H1 (cell line): Measurements from ENCODE around the gene CDH2. TPM values are rescaled to one million over a fixed set of nuclear protein-coding genes. Genes with fewer than 3 reads are reported as not detected.

Source experiments
- CTCF ChIA-PET: fragments of 300-600 bp; sonication (Branson Sonifier 250); formaldehyde crosslinking; loops from one replicate; lab custom pipeline; 2021; ENCODE audit not compliant: partially characterized antibody; lab: Charles Lee
- POLR2A ChIA-PET: fragments of 300-600 bp; sonication (Branson Sonifier 250); formaldehyde crosslinking; loops from one replicate; lab custom pipeline; 2021; ENCODE audit warnings: inconsistent platforms; ENCODE audit not compliant: partially characterized antibody; lab: Charles Lee
- DNase-seq, 2 experiments: peaks; one replicate each; pipeline versions ENCODE4 v3.0.0 to v3.0.0-alpha.2; 2010 to 2022; ENCODE audit warnings: low spot score in 2 of 2, low read depth in 1 of 2, mixed read lengths in 1 of 2
- FAIRE-seq: peaks from 2 replicates; lab custom pipeline; 2011; peaks lifted over from hg19 to GRCh38; lab: Jason Lieb, UNC
- H2AFZ ChIP-seq: 2 replicates; pipeline ENCODE4 v1.8.1; 2012; ENCODE audit warnings: low read length, inconsistent platforms
- H2AK5ac ChIP-seq: 2 replicates; pipeline ENCODE4 v1.6.1; 2013; ENCODE audit warnings: low read depth, low read length
- H2BK120ac ChIP-seq: replicated peaks from 2 replicates; pipeline ENCODE3; 2013; ENCODE audit warnings: low read depth, low read length, inconsistent platforms
- H2BK12ac ChIP-seq: 2 replicates; pipeline ENCODE4 v1.6.1; 2013; ENCODE audit warnings: low read depth, low read length
- H2BK15ac ChIP-seq: 2 replicates; pipeline ENCODE4 v1.6.1; 2013; ENCODE audit warnings: low read length
- H2BK20ac ChIP-seq: 2 replicates; pipeline ENCODE4 v1.6.1; 2013; ENCODE audit warnings: low read length
- H2BK5ac ChIP-seq: 2 replicates; pipeline ENCODE4 v1.6.1; 2013; ENCODE audit warnings: low read depth, low read length
- H3K14ac ChIP-seq: 2 replicates; pipeline ENCODE4 v1.6.1; 2013; ENCODE audit warnings: inconsistent platforms; ENCODE audit not compliant: insufficient read length
- H3K18ac ChIP-seq: 2 replicates; pipeline ENCODE4 v1.6.1; 2013; ENCODE audit warnings: low read length; ENCODE audit errors: extremely low read depth
- H3K23ac ChIP-seq: 2 replicates; pipeline ENCODE4 v1.6.1; 2013; ENCODE audit warnings: inconsistent platforms; ENCODE audit not compliant: insufficient read length
- H3K23me2 ChIP-seq: 2 replicates; pipeline ENCODE4 v1.6.1; 2013; ENCODE audit warnings: low read depth, low read length
- H3K27ac ChIP-seq: 2 replicates; pipeline ENCODE4 v1.6.1; 2011; ENCODE audit warnings: low read depth, low read length, inconsistent platforms
- H3K27me3 ChIP-seq, 4 experiments: replicated peaks in 1 of 4; 1 replicate in 1 of 4; 2 replicates in 3 of 4; pipeline versions ENCODE4 v1.6.1 to v1.8.1; 2011 to 2013; ENCODE audit warnings: low read length in 3 of 4, mild to moderate bottlenecking in 3 of 4, inconsistent platforms in 2 of 4, mixed read lengths in 2 of 4, moderate library complexity in 1 of 4; ENCODE audit not compliant: control insufficient read depth in 3 of 4, insufficient read depth in 3 of 4; ENCODE audit errors: extremely low read depth in 1 of 4
- H3K36me3 ChIP-seq, 4 experiments: 2 replicates each; pipeline versions ENCODE4 v1.6.1 to v1.8.1; 2011 to 2013; ENCODE audit warnings: mild to moderate bottlenecking in 4 of 4, low read length in 3 of 4, moderate library complexity in 2 of 4, control low read depth in 1 of 4, inconsistent platforms in 1 of 4; ENCODE audit not compliant: insufficient read depth in 4 of 4, control insufficient read depth in 2 of 4
- H3K4ac ChIP-seq: replicated peaks from 2 replicates; pipeline ENCODE3; 2013; ENCODE audit warnings: low read length, low read depth, mixed read lengths, inconsistent platforms; ENCODE audit not compliant: insufficient read length
- H3K4me1 ChIP-seq, 4 experiments: replicated peaks in 1 of 4; 1 replicate in 1 of 4; 2 replicates in 3 of 4; pipeline versions ENCODE4 v1.6.1 to v1.8.1; 2011 to 2013; ENCODE audit warnings: low read length in 3 of 4, inconsistent platforms in 2 of 4, mixed read lengths in 1 of 4; ENCODE audit not compliant: insufficient read depth in 4 of 4, control insufficient read depth in 3 of 4
- H3K4me2 ChIP-seq, 2 experiments: 2 replicates each; pipeline versions ENCODE4 v1.6.1 to v1.8.1; 2011 to 2013; ENCODE audit warnings: low read depth in 2 of 2, low read length in 2 of 2, control low read depth in 1 of 2, inconsistent platforms in 1 of 2, mild to moderate bottlenecking in 1 of 2; ENCODE audit not compliant: insufficient read depth in 1 of 2
- H3K4me3 ChIP-seq, 4 experiments: fragments of 200-600, 300-600 bp in 1 of 4; sonication (generic), shearing (Covaris generic), sonication (Bioruptor Twin) in 1 of 4; 2 replicates each; pipeline versions ENCODE4 v1.5.1 to v1.8.1; 2011 to 2016; ENCODE audit warnings: low read length in 4 of 4, low read depth in 3 of 4, control low read depth in 2 of 4, inconsistent platforms in 2 of 4, mild to moderate bottlenecking in 2 of 4, mixed read lengths in 1 of 4, moderate library complexity in 1 of 4; ENCODE audit not compliant: insufficient read depth in 2 of 4; ENCODE audit errors: extremely low read depth in 1 of 4
- H3K56ac ChIP-seq: replicated peaks from 2 replicates; pipeline ENCODE3; 2013; ENCODE audit warnings: low read depth, mild to moderate bottlenecking, mixed read lengths, low read length, inconsistent platforms; ENCODE audit not compliant: insufficient read length
- H3K79me1 ChIP-seq: 2 replicates; pipeline ENCODE4 v1.6.1; 2013; ENCODE audit warnings: low read depth, low read length, control low read depth
- H3K79me2 ChIP-seq, 2 experiments: 2 replicates each; pipeline versions ENCODE4 v1.6.1 to v1.8.1; 2012 to 2013; ENCODE audit warnings: low read length in 2 of 2, mild to moderate bottlenecking in 2 of 2, inconsistent platforms in 1 of 2; ENCODE audit not compliant: insufficient read depth in 2 of 2, control insufficient read depth in 1 of 2
- H3K9ac ChIP-seq, 4 experiments: replicated peaks in 1 of 4; 1 replicate in 1 of 4; 2 replicates in 3 of 4; pipeline versions ENCODE4 v1.6.1 to v1.8.1; 2011 to 2013; ENCODE audit warnings: low read depth in 3 of 4, low read length in 3 of 4, control low read depth in 2 of 4, mild to moderate bottlenecking in 2 of 4, moderate library complexity in 2 of 4, inconsistent platforms in 1 of 4; ENCODE audit errors: extremely low read depth in 1 of 4
- H3K9me3 ChIP-seq, 2 experiments: 2 replicates each; pipeline versions ENCODE4 v1.6.1 to v1.8.1; 2012 to 2013; ENCODE audit warnings: mild to moderate bottlenecking in 2 of 2, moderate library complexity in 2 of 2, control low read depth in 1 of 2, inconsistent platforms in 1 of 2, low read depth in 1 of 2, low read length in 1 of 2, mixed read lengths in 1 of 2; ENCODE audit not compliant: insufficient read depth in 2 of 2
- H4K20me1 ChIP-seq, 2 experiments: replicated peaks in 1 of 2; 2 replicates each; pipeline versions ENCODE3 to v1.8.1; 2011 to 2013; ENCODE audit warnings: inconsistent platforms in 2 of 2, low read length in 2 of 2, mild to moderate bottlenecking in 1 of 2; ENCODE audit not compliant: insufficient read depth in 2 of 2, control insufficient read depth in 1 of 2
- H4K5ac ChIP-seq: 2 replicates; pipeline ENCODE4 v1.6.1; 2013; ENCODE audit warnings: low read length, low read depth, mixed read lengths, inconsistent platforms; ENCODE audit not compliant: insufficient read length
- H4K8ac ChIP-seq: 2 replicates; pipeline ENCODE4 v1.8.0; 2013; ENCODE audit warnings: mild to moderate bottlenecking, moderate library complexity, low read length, inconsistent platforms; ENCODE audit not compliant: insufficient read depth; ENCODE audit errors: extremely low read depth
- H4K91ac ChIP-seq: replicated peaks from 2 replicates; pipeline ENCODE3; 2013; ENCODE audit warnings: low read length, mixed read lengths, inconsistent platforms; ENCODE audit not compliant: insufficient read length
- BRCA1 ChIP-seq: IDR thresholded peaks from 2 replicates; pipeline ENCODE4 v1.6.1; 2012; ENCODE audit warnings: low read depth, low read length, improper control_type of control experiment
- CBX5 ChIP-seq: fragments of 300-800, 300-1000 bp; sonication (generic); IDR thresholded peaks from 2 replicates; pipeline ENCODE4 v1.7.1; 2016; ENCODE audit warnings: antibody characterized with exemption, low read length, low read depth
- EP300 ChIP-seq, 2 experiments: IDR thresholded peaks; 1 replicate in 1 of 2; 2 replicates in 1 of 2; pipeline ENCODE4 v1.6.1; 2011 to 2012; ENCODE audit warnings: low read depth in 2 of 2, low read length in 2 of 2, mild to moderate bottlenecking in 2 of 2, borderline replicate concordance in 1 of 2, inconsistent platforms in 1 of 2, moderate library complexity in 1 of 2
- EZH2 ChIP-seq: fragments of 200-600 bp; sonication (generic); IDR thresholded peaks from 2 replicates; pipeline ENCODE4 v1.7.1; 2012; ENCODE audit warnings: low read depth, mild to moderate bottlenecking, moderate library complexity, low read length, inconsistent platforms; ENCODE audit not compliant: severe bottlenecking
- NANOG ChIP-seq: IDR thresholded peaks from 2 replicates; pipeline ENCODE4 v1.6.1; 2011; ENCODE audit warnings: low read length, low read depth, mild to moderate bottlenecking, inconsistent platforms; ENCODE audit not compliant: insufficient read depth, poor library complexity, severe bottlenecking
- RXRA ChIP-seq: IDR thresholded peaks from 2 replicates; pipeline ENCODE4 v1.6.1; 2011; ENCODE audit warnings: low read depth, mild to moderate bottlenecking, low read length, moderate library complexity; ENCODE audit not compliant: insufficient read depth
- SIN3A ChIP-seq, 2 experiments: IDR thresholded peaks in 1 of 2; conservative IDR thresholded peaks in 1 of 2; 2 replicates each; pipeline ENCODE4 v1.6.1; 2011 to 2012; ENCODE audit warnings: low read length in 2 of 2, improper control_type of control experiment in 1 of 2, low read depth in 1 of 2, mild to moderate bottlenecking in 1 of 2
- SP1 ChIP-seq: IDR thresholded peaks from 2 replicates; pipeline ENCODE4 v1.6.1; 2011; ENCODE audit warnings: low read depth, low read length
- SP2 ChIP-seq: IDR thresholded peaks from 2 replicates; pipeline ENCODE4 v1.6.1; 2012; ENCODE audit warnings: mild to moderate bottlenecking, low read length, inconsistent platforms
- SP4 ChIP-seq: IDR thresholded peaks from 2 replicates; pipeline ENCODE4 v1.6.1; 2012; ENCODE audit warnings: low read length, inconsistent platforms
- YY1 ChIP-seq: IDR thresholded peaks from 2 replicates; pipeline ENCODE4 v1.6.1; 2011; ENCODE audit warnings: low read depth, mild to moderate bottlenecking, low read length
- WGBS, 2 experiments: shearing (Covaris generic) in 1 of 2; methylation state at CpG; one replicate each; pipeline versions ENCODE4 v1.1.6 to v1.1.7; 2013 to 2015; ENCODE audit warnings: low lambda C conversion rate in 2 of 2, mixed read lengths in 2 of 2, inconsistent platforms in 1 of 2, low coverage in 1 of 2, missing lambda C conversion rate in 1 of 2; ENCODE audit not compliant: insufficient replicate concordance in 2 of 2, insufficient coverage in 1 of 2, insufficient read length in 1 of 2; ENCODE audit errors: extremely low coverage in 1 of 2, missing lambda C conversion rate in 1 of 2; 5-methylcytosine and 5-hydroxymethylcytosine counted together
- polyA plus RNA-seq, 7 experiments: library from polyadenylated mRNA; depleted of rRNA in 3 of 7; stranded (reverse) in 5 of 7; unstranded in 2 of 7; fragments of >200 nt in 5 of 7; fragments of 200-250 nt in 2 of 7; gene quantifications; 1 replicate in 5 of 7; 2 replicates in 1 of 7; 4 replicates in 1 of 7; pipeline versions ENCODE4 v1.2.1 to v1.2.3, GENCODE V29; 2011 to 2013; ENCODE audit warnings: missing spikeins in 2 of 7, mixed read lengths in 2 of 7
- total RNA-seq: library from RNA; stranded (reverse); fragmentation: NEBNext Ultra II Directional; extraction: Animal tissue kit (Norgen Biotek cat#: 25700); gene quantifications from 2 replicates; pipeline ENCODE4 v1.2.1, GENCODE V29; 2021
- TF ChIP-seq, protein P1 (sequence below): IDR thresholded peaks from 2 replicates; pipeline ENCODE4 v1.6.1; 2012; ENCODE audit warnings: inconsistent platforms
- TF ChIP-seq, protein P2 (sequence below): IDR thresholded peaks from 2 replicates; pipeline ENCODE4 v1.6.1; 2011; ENCODE audit warnings: low read length, improper control_type of control experiment

The CDH2 gene
- total and polyA plus RNA-seq, 2 of the 8 experiments (the other 6 are each of a cell fraction or from before 2014, with no cell fraction given), result 15.0 to 56.5 TPM

DNA sequence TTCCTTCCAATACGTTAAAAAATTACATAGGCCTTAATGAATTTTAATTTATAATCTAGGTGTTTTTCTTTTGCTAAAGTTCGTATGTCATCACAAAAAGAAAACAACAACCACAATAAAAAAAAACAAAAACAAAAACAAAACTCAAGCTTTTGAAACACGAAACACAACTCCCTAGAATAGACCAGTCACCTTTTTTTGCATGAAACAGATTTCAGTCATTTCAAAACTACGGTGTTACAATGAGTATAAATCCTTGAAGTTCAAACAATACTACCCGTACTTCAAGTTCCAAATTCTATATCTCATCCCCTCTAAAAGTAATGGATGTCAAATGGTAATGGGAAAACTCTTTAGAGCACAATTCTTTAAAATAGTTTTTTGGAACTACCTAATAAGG lies 142.4 kb downstream of the CDH2 start:
- H4K5ac ChIP-seq, result no peak overlapping the region
- no peak overlapping the region for H2BK15ac ChIP-seq
- H3K79me2 ChIP-seq, result no peaks in the 10 kb centered on the region
- ChIA-PET POLR2A (no interaction called here), CTCF (no interaction called here)
- H3K4me3 ChIP-seq, result no peak overlapping the region
- no peak overlapping the region for H3K4me2 ChIP-seq
- H2AFZ ChIP-seq, result no peak overlapping the region
- H2BK20ac ChIP-seq, result no peak overlapping the region
- no peaks in the 10 kb centered on the region for H4K20me1 ChIP-seq
- no peak overlapping the region for H3K18ac ChIP-seq
- WGBS, 2 experiments, result 86% methylated on average over 5 of the region's 5 CpGs; no CpG with 5 or more reads in 1 of the 2 experiments
- H4K91ac ChIP-seq, result no peak overlapping the region
- H2AK5ac ChIP-seq, result no peak overlapping the region
- H3K9ac ChIP-seq, result no peak overlapping the region
- no peak overlapping the region for H3K56ac ChIP-seq
- DNase-seq (no peak), FAIRE-seq (no peak)
- no peaks in the 10 kb centered on the region; the same call in 1 of the 2 replicates for H3K23me2 ChIP-seq
- no peak overlapping the region for H3K14ac ChIP-seq
- no peaks in the 10 kb centered on the region; a peak in 1 of 7 replicates for H3K4me1 ChIP-seq
- no peak overlapping the region for H4K8ac ChIP-seq
- H3K9me3 ChIP-seq, result no peaks in the 10 kb centered on the region
- no peak overlapping the region for H2BK12ac ChIP-seq
- H3K27ac ChIP-seq, result no peak overlapping the region
- no peaks in the 10 kb centered on the region for H3K36me3 ChIP-seq
- H3K4ac ChIP-seq, result no peak overlapping the region
- H3K27me3 ChIP-seq, result no peaks in the 10 kb centered on the region
- H2BK5ac ChIP-seq, result no peak overlapping the region
- no peaks in the 10 kb centered on the region for H3K79me1 ChIP-seq
- no peak overlapping the region for H3K23ac ChIP-seq
- TF ChIP-seq CBX5, result no peak
- no peak for TF ChIP-seq SP4
- TF ChIP-seq, protein P1, sequence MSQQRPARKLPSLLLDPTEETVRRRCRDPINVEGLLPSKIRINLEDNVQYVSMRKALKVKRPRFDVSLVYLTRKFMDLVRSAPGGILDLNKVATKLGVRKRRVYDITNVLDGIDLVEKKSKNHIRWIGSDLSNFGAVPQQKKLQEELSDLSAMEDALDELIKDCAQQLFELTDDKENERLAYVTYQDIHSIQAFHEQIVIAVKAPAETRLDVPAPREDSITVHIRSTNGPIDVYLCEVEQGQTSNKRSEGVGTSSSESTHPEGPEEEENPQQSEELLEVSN, result no peak
- TF ChIP-seq, protein P2, sequence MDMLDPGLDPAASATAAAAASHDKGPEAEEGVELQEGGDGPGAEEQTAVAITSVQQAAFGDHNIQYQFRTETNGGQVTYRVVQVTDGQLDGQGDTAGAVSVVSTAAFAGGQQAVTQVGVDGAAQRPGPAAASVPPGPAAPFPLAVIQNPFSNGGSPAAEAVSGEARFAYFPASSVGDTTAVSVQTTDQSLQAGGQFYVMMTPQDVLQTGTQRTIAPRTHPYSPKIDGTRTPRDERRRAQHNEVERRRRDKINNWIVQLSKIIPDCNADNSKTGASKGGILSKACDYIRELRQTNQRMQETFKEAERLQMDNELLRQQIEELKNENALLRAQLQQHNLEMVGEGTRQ, result no peak
- no peak for TF ChIP-seq YY1
- no peak for TF ChIP-seq EZH2
- no peak for TF ChIP-seq RXRA
- TF ChIP-seq EP300 (IDR thresholded peaks at IDR 0.05; ENCODE audit: borderline replicate concordance in 1 of 2, low read depth in 2 of 2, low read length in 2 of 2), result no peak
- TF ChIP-seq NANOG, result no peak
- TF ChIP-seq SP1, result no peak
- TF ChIP-seq SIN3A (conservative IDR thresholded peaks at IDR 0.05 in 1 of 2, IDR thresholded peaks at IDR 0.05 in 1 of 2; ENCODE audit: low read depth in 1 of 2, low read length in 2 of 2), result no peak
- no peak for TF ChIP-seq SP2
- no peak for TF ChIP-seq BRCA1
- H2BK120ac ChIP-seq, result no peak overlapping the region
